SU-DHL-6 (cell line): ENCODE results near the gene HOXC13.

Source experiments
- H2AFZ ChIP-seq: fragments of 200-600 bp; sonication (generic); 2 replicates; pipeline ENCODE4 v1.6.1; 2014; ENCODE audit warnings: low read depth, mild to moderate bottlenecking, moderate library complexity, mixed read lengths, antibody characterized with exemption, low read length; ENCODE audit not compliant: severe bottlenecking
- H3F3A ChIP-seq: fragments of 200-600 bp; shearing (Covaris generic); 2 replicates; pipeline ENCODE4 v1.6.0; 2016; ENCODE audit warnings: antibody characterized with exemption, mild to moderate bottlenecking; ENCODE audit not compliant: insufficient read depth
- H3K27ac ChIP-seq: fragments of 200-600 bp; sonication (generic); 2 replicates; pipeline ENCODE4 v1.5.1; 2016; ENCODE audit warnings: low read depth, mild to moderate bottlenecking, low read length, moderate library complexity, mixed read lengths
- H3K27me3 ChIP-seq: fragments of 200-600 bp; sonication (generic), shearing (Covaris generic); 2 replicates; pipeline ENCODE4 v1.6.0; 2014; ENCODE audit warnings: mild to moderate bottlenecking, low read length
- H3K36me3 ChIP-seq: fragments of 200-600 bp; sonication (generic); 2 replicates; pipeline ENCODE4 v1.6.1; 2014; ENCODE audit warnings: mild to moderate bottlenecking, low read length, mixed read lengths
- H3K4me2 ChIP-seq: fragments of 300-600, 200-600 bp; shearing (Covaris generic), sonication (generic); 2 replicates; pipeline ENCODE4 v1.6.0; 2014; ENCODE audit warnings: low read length, low read depth, mild to moderate bottlenecking; ENCODE audit not compliant: poor library complexity, severe bottlenecking
- H3K4me3 ChIP-seq: fragments of 200-600 bp; sonication (generic); 2 replicates; pipeline ENCODE4 v1.5.1; 2014; ENCODE audit warnings: antibody characterized with exemption, low read length, mild to moderate bottlenecking, mixed read lengths; ENCODE audit not compliant: insufficient read depth, poor library complexity, severe bottlenecking
- H3K79me2 ChIP-seq: fragments of 200-600 bp; sonication (generic); 2 replicates; pipeline ENCODE4 v1.6.1; 2014; ENCODE audit warnings: mild to moderate bottlenecking, low read length, moderate library complexity; ENCODE audit not compliant: insufficient read depth
- H3K9ac ChIP-seq: fragments of 200-600 bp; sonication (generic); 2 replicates; pipeline ENCODE4 v1.7.0; 2014; ENCODE audit warnings: mild to moderate bottlenecking, low read length
- H3K9me2 ChIP-seq: fragments of 200-600 bp; sonication (generic); replicated peaks from 2 replicates; pipeline ENCODE4 v1.6.1; 2014; ENCODE audit warnings: low read length; ENCODE audit not compliant: insufficient read depth
- H3K9me3 ChIP-seq: fragments of 200-600 bp; sonication (generic); 2 replicates; pipeline ENCODE4 v1.6.1; 2014; ENCODE audit warnings: low read length, mixed read lengths; ENCODE audit not compliant: insufficient read depth
- H4K20me1 ChIP-seq: fragments of 200-600 bp; sonication (generic); 2 replicates; pipeline ENCODE4 v1.6.1; 2014; ENCODE audit warnings: low read depth, mild to moderate bottlenecking, antibody characterized with exemption, low read length, moderate library complexity, mixed read lengths
- CTCF ChIP-seq: fragments of 200-600 bp; sonication (generic); IDR thresholded peaks from one replicate; pipeline ENCODE4 v1.5.1; 2017; ENCODE audit warnings: antibody characterized with exemption, mild to moderate bottlenecking, low read length, moderate library complexity; ENCODE audit not compliant: insufficient read depth, poor library complexity, severe bottlenecking
- EZH2phosphoT487 ChIP-seq: fragments of 200-600 bp; sonication (generic), shearing (Covaris generic); conservative IDR thresholded peaks from 2 replicates; pipeline ENCODE4 v1.6.1; 2018; ENCODE audit warnings: mild to moderate bottlenecking, antibody characterized with exemption, low read length, moderate library complexity, mixed read lengths

Gene HOXC13

GRCh38 chr12:53956251-53956887 is 17.7 kb downstream of the HOXC13 start:
- Histone ChIP-seq H3K79me2 (no peaks in the 10 kb centered on the region), H3F3A (no peaks in the 10 kb centered on the region), H2AFZ (no peak overlapping the region), H3K9me2 (no peaks in the 10 kb centered on the region), H3K27me3 (no peaks in the 10 kb centered on the region), H3K9ac (no peak overlapping the region), H3K4me2 (no peak overlapping the region), H4K20me1 (no peaks in the 10 kb centered on the region), H3K27ac (no peak overlapping the region), H3K36me3 (no peaks in the 10 kb centered on the region), H3K9me3 (no peaks in the 10 kb centered on the region), H3K4me3 (no peak overlapping the region)
- TF ChIP-seq EZH2phosphoT487, result no peak

GRCh38 chr12:53956914-53957536 is 18.4 kb downstream of the HOXC13 start:
- no peaks in the 10 kb centered on the region for H3K9me2 ChIP-seq
- no peaks in the 10 kb centered on the region for H3F3A ChIP-seq
- no peaks in the 10 kb centered on the region for H3K79me2 ChIP-seq
- H4K20me1 ChIP-seq, result no peaks in the 10 kb centered on the region
- no peak overlapping the region for H3K9ac ChIP-seq
- no peak overlapping the region for H3K27ac ChIP-seq
- no peak overlapping the region for H3K4me2 ChIP-seq
- H3K27me3 ChIP-seq, result no peaks in the 10 kb centered on the region
- no peak overlapping the region for H3K4me3 ChIP-seq
- H3K9me3 ChIP-seq, result no peaks in the 10 kb centered on the region
- TF ChIP-seq CTCF (no peak), EZH2phosphoT487 (no peak)
- no peak overlapping the region for H2AFZ ChIP-seq
- H3K36me3 ChIP-seq, result no peaks in the 10 kb centered on the region

- Histone ChIP-seq H3K27ac (no peak overlapping the region), H3K79me2 (no peaks in the 10 kb centered on the region), H3F3A (no peaks in the 10 kb centered on the region), H3K9me2 (no peaks in the 10 kb centered on the region), H3K36me3 (no peaks in the 10 kb centered on the region), H3K27me3 (no peaks in the 10 kb centered on the region), H3K9me3 (no peaks in the 10 kb centered on the region), H4K20me1 (no peaks in the 10 kb centered on the region), H2AFZ (no peak overlapping the region), H3K9ac (no peak overlapping the region), H3K4me3 (no peak overlapping the region), H3K4me2 (no peak overlapping the region)
- TF ChIP-seq CTCF (no peak), EZH2phosphoT487 (no peak)
Measured at GRCh38 chr12:53958128-53958527, 19.5 kb downstream of the HOXC13 start.

- Histone ChIP-seq H3K36me3 (no peaks in the 10 kb centered on the region), H3K4me2 (no peak overlapping the region), H3K9me3 (no peaks in the 10 kb centered on the region), H3K27ac (no peak overlapping the region), H3K9ac (no peak overlapping the region), H3K79me2 (no peaks in the 10 kb centered on the region), H3K27me3 (no peaks in the 10 kb centered on the region), H3K4me3 (no peak overlapping the region), H4K20me1 (no peaks in the 10 kb centered on the region), H3K9me2 (no peaks in the 10 kb centered on the region), H2AFZ (no peak overlapping the region), H3F3A (no peaks in the 10 kb centered on the region)
- TF ChIP-seq CTCF, result no peak
- TF ChIP-seq EZH2phosphoT487, result no peak
Measured at GRCh38 chr12:53959314-53959713, 20.7 kb downstream of the HOXC13 start.
